Fibroblast of skin of right biceps (primary cell): ENCODE data around the gene PLIN4.
"Not testable (repeated sequence)": the region's sequence is repeated elsewhere in the genome, so short reads cannot be mapped to it uniquely, and the experiment has no call there.

Source experiments
- DNase-seq: peaks from one replicate; pipeline ENCODE4 v3.0.0-alpha.2; 2013

PLIN4 gene

DNA sequence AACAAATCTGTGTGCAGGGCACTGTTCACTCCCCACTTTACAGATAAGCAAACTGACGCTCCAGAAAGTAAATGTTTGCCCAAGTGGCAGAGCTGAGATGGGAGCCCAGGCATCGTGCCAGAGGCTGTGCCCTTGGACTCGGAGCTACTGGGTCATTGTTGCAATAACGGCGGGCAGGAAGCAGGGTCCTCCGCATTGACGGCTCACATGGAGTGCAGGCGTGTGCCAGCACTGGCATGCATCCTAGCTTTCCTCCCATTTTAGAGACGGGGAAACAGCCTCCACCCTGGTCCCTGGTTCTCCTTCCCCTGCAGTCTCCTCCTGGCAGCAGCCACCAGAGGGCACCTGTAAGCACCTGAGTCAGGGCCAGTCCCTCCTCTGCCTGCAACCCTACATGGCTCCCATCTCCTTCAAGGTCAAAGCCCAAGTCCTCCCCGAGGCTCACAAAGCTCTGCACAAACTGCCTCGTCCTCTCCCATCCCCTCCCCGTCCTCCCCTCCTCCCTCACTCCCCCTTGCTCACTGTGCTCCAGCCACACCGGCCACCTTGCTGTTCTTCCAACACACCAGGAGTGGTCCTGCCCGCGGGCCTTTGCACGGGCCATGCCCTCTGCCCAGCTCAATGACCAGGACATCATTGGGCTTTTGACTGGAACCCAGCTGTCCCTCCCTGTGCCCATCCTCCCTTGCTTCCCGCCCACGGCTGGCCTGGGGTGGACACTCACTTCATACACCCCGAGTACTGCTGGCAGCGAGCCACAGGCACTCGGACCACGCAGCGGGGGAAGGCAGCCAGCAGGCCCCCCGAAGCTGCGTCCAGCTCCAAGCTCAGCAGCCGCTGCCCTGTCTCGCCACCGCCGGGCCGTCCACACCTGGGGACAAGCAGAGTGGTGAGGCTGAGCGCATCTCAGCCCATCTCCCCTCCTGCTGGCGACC lies 29.3 kb upstream of the PLIN4 start:
- no peak for DNase-seq

GRCh38 chr19:4543842-4544647 lies 25.8 kb upstream of the PLIN4 start:
- no peak for DNase-seq

DNA sequence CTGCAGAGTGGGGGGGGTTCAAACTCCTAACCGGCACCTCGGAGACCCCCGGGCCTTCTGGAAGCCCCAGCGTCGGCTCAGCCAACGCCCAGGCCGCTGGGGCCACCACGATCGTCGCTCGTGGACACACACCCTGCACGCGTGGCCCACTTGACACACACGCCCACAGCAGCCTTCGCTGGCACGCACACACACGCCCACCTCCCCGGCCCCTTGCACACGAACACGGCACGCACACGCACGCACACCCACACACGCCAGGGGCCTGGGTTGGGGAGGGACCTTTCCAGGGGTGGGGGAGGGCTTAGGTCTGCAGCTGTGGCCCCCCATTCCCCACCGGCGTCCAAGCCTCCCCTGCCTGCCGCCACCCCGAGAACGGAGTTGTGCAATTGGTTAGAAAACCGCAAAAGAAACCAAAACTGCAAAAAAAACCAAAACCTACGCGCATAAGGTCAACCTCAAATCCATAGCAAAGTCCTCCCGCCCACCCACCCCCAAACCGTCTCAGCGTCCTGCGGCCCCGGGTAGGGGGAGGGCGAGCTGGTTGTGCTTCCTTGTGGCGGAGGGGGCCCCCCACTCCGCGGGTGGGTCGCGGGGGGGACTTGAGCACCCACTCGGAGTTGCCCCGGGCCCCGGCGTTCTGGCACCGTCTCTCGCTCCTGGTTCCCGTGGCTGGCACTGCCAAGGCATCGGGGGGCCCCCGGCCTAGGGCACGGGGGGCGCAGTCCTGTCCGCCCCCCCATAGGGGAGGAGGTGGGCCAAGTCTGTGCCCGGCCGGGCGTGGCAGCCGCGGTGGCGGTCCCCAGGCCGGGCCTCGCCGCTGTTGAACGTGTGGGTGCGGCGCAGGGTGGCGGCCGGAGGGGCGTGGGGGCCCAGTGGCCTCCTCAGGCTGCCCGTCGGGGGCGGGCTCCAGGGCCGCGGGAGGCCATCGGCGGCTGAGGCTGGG lies 24.9 kb upstream of the PLIN4 start:
- DNase-seq = no peak

DNA sequence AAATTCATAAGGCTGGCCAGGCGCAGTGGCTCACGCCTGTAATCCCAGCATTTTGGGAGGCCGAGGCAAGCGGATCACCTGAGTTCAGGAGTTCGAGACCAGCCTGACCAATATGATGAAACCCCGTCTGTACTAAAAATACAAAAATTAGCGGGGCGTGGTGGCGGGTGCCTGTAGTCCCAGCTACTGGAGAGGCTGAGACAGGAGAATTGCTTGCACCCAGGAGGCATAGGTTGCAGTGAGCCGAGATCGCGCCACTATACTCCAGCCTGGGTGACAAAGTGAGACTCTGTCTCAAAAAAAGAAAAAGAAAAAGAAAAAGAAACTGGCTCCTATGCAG lies 23.5 kb upstream of the PLIN4 start:
- not testable (repeated sequence) for DNase-seq

DNA sequence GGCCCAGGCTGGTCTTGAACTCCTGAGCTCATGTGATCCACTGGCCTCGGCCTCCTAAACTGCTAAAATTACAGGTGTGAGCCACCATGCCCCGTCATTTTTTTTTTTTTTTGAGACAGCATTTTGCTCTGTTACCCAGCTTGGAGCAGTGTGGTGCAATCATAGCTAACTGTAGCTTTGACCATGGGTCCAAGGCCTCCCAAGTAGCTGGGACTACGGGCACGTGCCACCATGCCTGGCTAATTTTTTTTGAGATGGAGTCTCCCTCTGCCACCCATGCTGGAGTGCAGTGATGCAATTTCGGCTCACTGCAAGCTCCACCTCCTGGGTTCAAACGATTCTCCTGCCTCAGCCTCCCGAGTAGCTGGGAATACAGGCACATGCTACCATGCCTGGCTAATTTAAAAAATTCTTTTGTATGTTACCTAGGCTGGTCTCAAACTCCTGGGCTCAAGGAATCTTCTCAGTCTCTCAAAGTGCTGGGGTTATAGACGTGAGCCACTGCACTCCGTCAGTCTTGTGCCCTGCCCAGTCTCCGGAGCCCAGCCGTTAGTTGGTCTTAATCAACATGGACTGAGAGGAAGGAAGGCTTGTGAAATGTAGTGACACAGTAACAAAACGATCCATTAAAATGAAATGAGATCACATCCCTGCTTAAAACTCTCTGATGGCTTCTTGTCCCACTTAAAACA lies 23.0 kb upstream of the PLIN4 start:
- no peak for DNase-seq

GRCh38 chr19:4539693-4540581 lies 21.7 kb upstream of the PLIN4 start, which contains the start of gene LRG1:
TSS of gene LRG1 (minus strand) at chr19:4540036. CDS start at chr19:4540013, 23 bp downstream.
- no peak for DNase-seq

- no peak for DNase-seq
Measured at GRCh38 chr19:4539169-4539692, 20.9 kb upstream of the PLIN4 start.

DNA sequence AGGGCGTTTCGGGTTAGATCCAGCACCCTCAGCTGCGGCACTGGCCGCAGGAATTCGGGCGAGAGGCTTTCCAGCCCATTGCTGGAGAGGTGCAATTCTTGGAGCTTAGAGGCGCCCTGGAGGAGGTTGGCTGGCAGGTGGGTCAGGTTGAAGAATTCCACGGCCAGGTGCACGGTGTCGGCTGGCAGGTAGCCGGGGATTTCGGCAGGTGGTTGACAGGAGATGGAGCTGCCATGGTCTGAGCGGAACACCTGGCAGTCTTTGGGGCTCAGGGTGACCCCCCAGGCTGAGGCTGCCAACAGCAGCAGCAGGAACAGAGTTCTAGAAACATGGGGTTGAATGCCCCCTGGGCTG lies 20.3 kb upstream of the PLIN4 start:
- no peak for DNase-seq

GRCh38 chr19:4537953-4538600 lies 19.8 kb upstream of the PLIN4 start:
- no peak for DNase-seq

DNA sequence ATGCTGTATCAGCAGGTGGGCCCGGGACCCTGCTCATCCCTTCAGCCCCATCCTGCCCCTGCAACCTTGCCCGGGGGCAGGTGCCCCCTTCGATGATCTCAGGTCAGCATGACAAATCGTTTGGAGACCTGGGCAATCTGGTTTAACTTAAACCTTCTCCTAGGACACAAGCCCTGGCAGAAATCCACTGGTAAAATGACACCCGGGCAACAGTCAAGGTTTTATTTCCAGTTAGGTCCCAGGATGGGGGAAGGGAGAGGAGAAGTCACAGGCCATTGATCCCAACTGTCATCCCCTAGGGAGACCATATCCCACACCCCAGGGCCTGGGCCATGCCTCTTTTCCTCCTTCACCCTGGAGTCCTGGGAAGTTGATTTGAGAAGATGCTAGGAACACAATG lies 18.5 kb upstream of the PLIN4 start:
- no peak for DNase-seq

- DNase-seq = peak; percentile 46
Measured at GRCh38 chr19:4534836-4535658, 16.8 kb upstream of the PLIN4 start, which contains the start of gene PLIN5. TSS of gene PLIN5 (minus strand) at chr19:4535224. CDS start at chr19:4534074, 1,150 bp downstream.

DNA sequence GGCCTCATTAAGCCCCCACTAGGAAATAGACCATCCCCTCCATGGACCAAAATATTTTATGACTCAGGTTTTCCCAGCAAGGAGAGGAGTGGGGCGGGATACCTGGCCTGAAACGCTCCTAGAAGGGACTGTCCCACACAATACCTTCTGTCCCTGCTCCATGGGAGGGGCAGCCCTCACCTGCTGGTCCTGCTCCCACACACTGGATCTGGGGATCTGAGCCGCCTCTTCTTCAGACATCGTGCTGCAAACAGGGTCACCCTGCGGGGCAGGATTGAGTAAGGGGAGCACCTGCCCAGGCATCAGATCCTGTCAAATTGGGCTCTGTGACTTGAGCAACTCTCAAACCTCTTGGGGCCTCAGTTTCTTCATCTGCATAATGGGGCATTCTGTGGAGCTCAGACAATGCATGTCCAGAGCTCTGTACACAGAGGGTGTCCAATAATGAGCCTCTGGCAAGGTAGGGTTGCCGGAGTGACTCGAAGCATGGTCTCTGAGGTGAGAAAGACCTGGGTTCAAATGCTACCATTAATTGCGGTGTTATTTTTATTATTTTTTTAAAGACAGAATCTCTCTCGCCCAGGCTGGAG lies 15.6 kb upstream of the PLIN4 start:
- DNase-seq = no peak

DNA sequence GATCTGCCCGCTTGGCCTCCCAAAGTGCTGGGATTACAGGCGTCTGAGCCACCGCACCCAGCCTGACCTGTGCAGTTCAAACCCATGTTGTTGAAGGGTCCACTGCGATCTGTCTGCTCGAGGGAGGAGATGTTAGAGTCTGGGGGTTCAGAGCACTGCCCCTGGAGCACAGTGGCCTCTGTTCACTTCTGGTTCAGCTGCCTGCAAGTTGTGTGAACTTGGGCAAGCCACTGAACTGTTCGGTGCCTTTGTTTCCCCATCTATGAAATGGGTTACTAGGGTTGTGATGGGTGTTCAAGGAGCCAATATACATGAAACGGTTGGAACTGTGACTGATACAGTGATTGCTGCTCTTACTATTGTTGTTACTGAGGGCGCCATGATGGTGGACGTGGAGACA lies 15.0 kb upstream of the PLIN4 start:
- no peak for DNase-seq

DNA sequence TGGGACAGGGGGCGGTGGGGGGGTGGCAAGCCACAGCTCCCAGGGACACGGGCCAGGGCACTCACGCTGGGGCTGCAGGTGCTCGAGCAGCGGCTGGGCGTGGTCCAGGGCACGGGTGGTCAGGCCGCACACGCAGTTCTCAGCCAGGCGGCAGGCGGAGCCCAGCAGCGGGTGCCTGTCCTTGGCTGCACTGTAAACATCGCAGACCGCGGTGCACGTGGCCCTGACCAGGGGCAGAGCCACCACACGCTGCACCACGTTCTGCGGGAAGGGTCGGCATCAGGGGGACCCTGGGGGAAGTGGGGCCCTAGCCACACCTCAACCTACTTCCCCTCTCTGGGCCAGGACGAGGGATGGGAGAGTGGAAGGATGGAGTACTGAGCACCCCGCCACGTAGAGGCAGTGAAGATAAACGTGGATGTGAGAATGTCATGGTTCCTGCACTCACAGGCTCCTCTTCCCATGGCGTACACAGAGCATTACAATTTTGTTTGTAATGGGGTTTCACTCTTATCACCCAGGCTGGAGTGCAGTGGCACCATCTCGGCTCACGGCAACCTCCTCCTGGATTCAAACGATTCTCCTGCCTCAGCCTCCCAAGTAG lies 13.4 kb upstream of the PLIN4 start:
- DNase-seq = no peak

DNA sequence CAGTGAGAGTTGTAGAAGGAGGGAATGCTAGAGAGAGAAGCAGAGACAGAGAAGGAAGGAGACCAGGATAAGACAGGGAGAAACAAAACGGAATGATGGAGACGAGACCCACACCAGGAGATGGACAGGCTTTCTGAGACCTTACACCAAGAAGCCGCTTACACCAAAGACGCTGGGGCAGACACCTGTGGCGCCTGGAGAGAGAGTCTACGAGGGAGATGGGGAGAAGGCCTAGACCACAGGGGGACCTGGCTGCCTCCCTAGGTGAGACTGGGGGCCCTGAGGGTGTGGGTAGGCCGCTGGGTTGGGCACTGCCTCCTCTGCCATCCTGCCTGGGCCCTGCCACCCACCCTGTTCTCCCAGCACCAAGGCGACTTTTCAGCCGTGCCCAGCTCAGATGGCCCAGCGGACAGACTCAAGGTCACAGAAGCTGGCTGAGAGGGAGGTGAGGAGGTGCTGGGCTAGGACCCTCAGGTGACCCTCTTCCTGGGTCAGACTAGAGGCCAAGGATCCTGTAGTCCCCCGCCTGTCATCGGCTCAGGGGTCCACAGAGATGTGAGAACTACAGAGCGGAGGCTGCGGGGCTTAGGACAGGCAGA lies 11.7 kb upstream of the PLIN4 start:
- DNase-seq = no peak

GRCh38 chr19:4528843-4529242 lies 10.6 kb upstream of the PLIN4 start:
- DNase-seq = no peak

DNA sequence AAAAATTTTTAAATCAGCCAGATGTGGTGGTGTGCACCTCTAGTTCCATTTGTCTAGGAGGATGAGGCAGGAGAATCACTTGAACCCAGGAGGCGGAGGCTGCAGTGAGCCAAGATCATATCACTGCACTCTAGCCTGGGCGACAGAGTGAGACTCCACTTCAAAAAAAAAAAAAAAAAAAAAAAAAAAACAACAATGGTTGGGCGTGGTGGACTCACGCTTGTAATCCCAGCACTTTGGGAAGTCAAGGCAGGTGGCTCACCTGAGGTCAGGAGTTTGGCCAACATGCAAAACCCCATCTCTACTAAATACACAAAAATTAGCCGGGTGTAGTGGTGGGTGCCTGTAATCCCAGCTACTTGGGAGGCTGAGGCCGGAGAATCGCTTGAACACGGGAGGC lies 9.1 kb upstream of the PLIN4 start:
- DNase-seq = not testable (repeated sequence)

- DNase-seq = no peak
Measured at GRCh38 chr19:4525563-4526002, 7.3 kb upstream of the PLIN4 start.
